Activated T-cell treated with anti-CD3 and anti-CD28 coated beads, Interleukin-2, amount 50 U/mL, for 24 hours (primary cell): ENCODE measurements around the gene NRL.

Source experiments
- DNase-seq: peaks from one replicate; pipeline ENCODE4 v3.0.0-alpha.2; 2020
- H3K27ac Mint-ChIP-seq: 2 replicates; pipeline ENCODE4 v1.8.0; 2020; ENCODE audit warnings: mild to moderate bottlenecking, mixed read lengths
- H3K27me3 Mint-ChIP-seq: 2 replicates; pipeline ENCODE4 v1.8.0; 2020; ENCODE audit warnings: mixed read lengths
- H3K36me3 Mint-ChIP-seq: 2 replicates; pipeline ENCODE4 v1.8.0; 2020; ENCODE audit warnings: low read depth, mixed read lengths
- H3K4me1 Mint-ChIP-seq: 2 replicates; pipeline ENCODE4 v1.8.0; 2020; ENCODE audit warnings: low read depth, mixed read lengths
- H3K4me3 Mint-ChIP-seq: 2 replicates; pipeline ENCODE4 v1.8.0; 2020; ENCODE audit warnings: mild to moderate bottlenecking, moderate library complexity, mixed read lengths
- H3K9me3 Mint-ChIP-seq: 2 replicates; pipeline ENCODE4 v1.8.0; 2020; ENCODE audit warnings: mixed read lengths

NRL gene

GRCh38 chr14:24147761-24148428 lies 33.1 kb upstream of the NRL start:
- peaks cover 92% of the 10 kb centered on the region for H3K36me3 Mint-ChIP-seq
- peak overlapping the region; percentile 90 for H3K4me3 Mint-ChIP-seq
- DNase-seq = no peak
- no peaks in the 10 kb centered on the region for H3K27me3 Mint-ChIP-seq
- peak overlapping the region; percentile 93 for H3K27ac Mint-ChIP-seq
- no peaks in the 10 kb centered on the region for H3K9me3 Mint-ChIP-seq
- peaks cover 62% of the 10 kb centered on the region for H3K4me1 Mint-ChIP-seq

GRCh38 chr14:24146978-24147760 lies 32.4 kb upstream of the NRL start, which contains the start of gene RNF31:
Gene RNF31, plus strand, starts transcription at chr14:24147498. Its CDS starts 201 bp downstream, at chr14:24147699.
- peak within 1 kb of the TSS; percentile 90 for H3K4me3 Mint-ChIP-seq
- H3K27ac Mint-ChIP-seq = peak within 1 kb of the TSS; percentile 98
- DNase-seq = peak; percentile 96
- peaks cover 93% of the 10 kb centered on the region for H3K36me3 Mint-ChIP-seq
- H3K4me1 Mint-ChIP-seq = peaks cover 67% of the 10 kb centered on the region
- H3K27me3 Mint-ChIP-seq = no peaks in the 10 kb centered on the region
- H3K9me3 Mint-ChIP-seq = no peaks in the 10 kb centered on the region

- H3K27me3 Mint-ChIP-seq = no peaks in the 10 kb centered on the region
- H3K9me3 Mint-ChIP-seq = no peaks in the 10 kb centered on the region
- DNase-seq = peak; percentile 91
- H3K4me3 Mint-ChIP-seq = peak within 1 kb of the TSS; percentile 90
- peaks cover 72% of the 10 kb centered on the region for H3K4me1 Mint-ChIP-seq
- peak within 1 kb of the TSS; percentile 98 for H3K27ac Mint-ChIP-seq
- H3K36me3 Mint-ChIP-seq = peaks cover 92% of the 10 kb centered on the region
These were observed 31.8 kb upstream of the NRL start, which contains the start of gene PSME2 for GRCh38 chr14:24146453-24146977. Gene PSME2, minus strand, starts transcription at chr14:24146610. Its CDS starts 29 bp downstream, at chr14:24146581.

GRCh38 chr14:24145690-24146452 lies 31.1 kb upstream of the NRL start:
- DNase-seq = no peak
- Mint-ChIP-seq H3K27ac (peak overlapping the region; percentile 98), H3K27me3 (no peaks in the 10 kb centered on the region), H3K9me3 (no peaks in the 10 kb centered on the region), H3K36me3 (peaks cover 90% of the 10 kb centered on the region), H3K4me1 (peaks cover 69% of the 10 kb centered on the region), H3K4me3 (peak overlapping the region; percentile 90)

- Mint-ChIP-seq H3K4me3 (peak overlapping the region; percentile 90), H3K27ac (peak overlapping the region; percentile 98), H3K27me3 (no peaks in the 10 kb centered on the region), H3K36me3 (peaks cover 90% of the 10 kb centered on the region), H3K4me1 (peaks cover 63% of the 10 kb centered on the region), H3K9me3 (no peaks in the 10 kb centered on the region)
- DNase-seq = no peak
These were observed 30.5 kb upstream of the NRL start for GRCh38 chr14:24145219-24145618.

- Mint-ChIP-seq H3K36me3 (peaks cover 88% of the 10 kb centered on the region), H3K27ac (peak overlapping the region; percentile 98), H3K27me3 (no peaks in the 10 kb centered on the region), H3K9me3 (no peaks in the 10 kb centered on the region), H3K4me3 (peak overlapping the region; percentile 90), H3K4me1 (peaks cover 61% of the 10 kb centered on the region)
- DNase-seq = no peak
These were observed 29.7 kb upstream of the NRL start for GRCh38 chr14:24144451-24144850.

GRCh38 chr14:24143511-24143910 lies 28.8 kb upstream of the NRL start:
- H3K27me3 Mint-ChIP-seq = no peaks in the 10 kb centered on the region
- H3K4me3 Mint-ChIP-seq = no peak overlapping the region
- peaks cover 88% of the 10 kb centered on the region for H3K36me3 Mint-ChIP-seq
- H3K27ac Mint-ChIP-seq = peak overlapping the region; percentile 98
- no peaks in the 10 kb centered on the region for H3K9me3 Mint-ChIP-seq
- DNase-seq = no peak
- H3K4me1 Mint-ChIP-seq = peaks cover 61% of the 10 kb centered on the region

GRCh38 chr14:24141097-24141880 lies 26.5 kb upstream of the NRL start, which contains the start of gene EMC9:
Gene EMC9, minus strand, starts transcription at chr14:24141591. Its CDS starts 287 bp downstream, at chr14:24141304.
- DNase-seq = peak; percentile 99
- Mint-ChIP-seq H3K27ac (peak within 1 kb of the TSS; percentile 97), H3K36me3 (peaks cover 94% of the 10 kb centered on the region), H3K4me1 (peaks cover 76% of the 10 kb centered on the region), H3K4me3 (peak within 1 kb of the TSS; percentile 98), H3K9me3 (no peaks in the 10 kb centered on the region), H3K27me3 (no peaks in the 10 kb centered on the region)

GRCh38 chr14:24139272-24139934 lies 24.7 kb upstream of the NRL start:
- no peaks in the 10 kb centered on the region for H3K9me3 Mint-ChIP-seq
- DNase-seq = no peak
- H3K27me3 Mint-ChIP-seq = no peaks in the 10 kb centered on the region
- peak overlapping the region; percentile 98 for H3K4me3 Mint-ChIP-seq
- H3K36me3 Mint-ChIP-seq = peaks cover 75% of the 10 kb centered on the region
- peak overlapping the region; percentile 79 for H3K27ac Mint-ChIP-seq
- peaks cover 67% of the 10 kb centered on the region for H3K4me1 Mint-ChIP-seq

GRCh38 chr14:24138396-24139271 lies 23.9 kb upstream of the NRL start:
- DNase-seq = no peak
- Mint-ChIP-seq H3K9me3 (no peaks in the 10 kb centered on the region), H3K27ac (peak overlapping the region; percentile 79), H3K27me3 (no peaks in the 10 kb centered on the region), H3K4me1 (peaks cover 60% of the 10 kb centered on the region), H3K36me3 (peaks cover 68% of the 10 kb centered on the region), H3K4me3 (peak overlapping the region; percentile 98)

- Mint-ChIP-seq H3K4me3 (peak overlapping the region; percentile 93), H3K36me3 (peaks cover 59% of the 10 kb centered on the region), H3K27me3 (no peaks in the 10 kb centered on the region), H3K27ac (peak overlapping the region; percentile 94), H3K4me1 (peaks cover 56% of the 10 kb centered on the region), H3K9me3 (no peaks in the 10 kb centered on the region)
- DNase-seq = no peak
These were observed 23.0 kb upstream of the NRL start for GRCh38 chr14:24137529-24138395.
